ENCODE data around the gene RERE.

GRCh38 chr1:8421721-8422120 is 395.7 kb downstream of the RERE start:
- TF ChIP-seq CTCF (IDR thresholded peaks at IDR 0.05) (no peak), POLR2A (IDR thresholded peaks at IDR 0.05) (peak in 1 of 2 donors; percentile 21)

All from thyroid gland (tissue), 4 donors.